AG09319 (cell line): Measurements from ENCODE around the gene RGL1.

Experiments used
- DNase-seq: peaks from one replicate; pipeline ENCODE4 v3.0.0-alpha.2; 2010; ENCODE audit warnings: low read depth; ENCODE audit errors: extremely low read depth
- TF ChIP-seq, protein P1 (sequence below): IDR thresholded peaks from 2 replicates; pipeline ENCODE4 v1.5.1; 2011; ENCODE audit warnings: low read depth, mild to moderate bottlenecking, inconsistent platforms, low read length, moderate library complexity

Gene RGL1

GRCh38 chr1:183962903-183963302 lies 158.0 kb downstream of the RGL1 start:
- no peak for DNase-seq
- TF ChIP-seq, protein P1, sequence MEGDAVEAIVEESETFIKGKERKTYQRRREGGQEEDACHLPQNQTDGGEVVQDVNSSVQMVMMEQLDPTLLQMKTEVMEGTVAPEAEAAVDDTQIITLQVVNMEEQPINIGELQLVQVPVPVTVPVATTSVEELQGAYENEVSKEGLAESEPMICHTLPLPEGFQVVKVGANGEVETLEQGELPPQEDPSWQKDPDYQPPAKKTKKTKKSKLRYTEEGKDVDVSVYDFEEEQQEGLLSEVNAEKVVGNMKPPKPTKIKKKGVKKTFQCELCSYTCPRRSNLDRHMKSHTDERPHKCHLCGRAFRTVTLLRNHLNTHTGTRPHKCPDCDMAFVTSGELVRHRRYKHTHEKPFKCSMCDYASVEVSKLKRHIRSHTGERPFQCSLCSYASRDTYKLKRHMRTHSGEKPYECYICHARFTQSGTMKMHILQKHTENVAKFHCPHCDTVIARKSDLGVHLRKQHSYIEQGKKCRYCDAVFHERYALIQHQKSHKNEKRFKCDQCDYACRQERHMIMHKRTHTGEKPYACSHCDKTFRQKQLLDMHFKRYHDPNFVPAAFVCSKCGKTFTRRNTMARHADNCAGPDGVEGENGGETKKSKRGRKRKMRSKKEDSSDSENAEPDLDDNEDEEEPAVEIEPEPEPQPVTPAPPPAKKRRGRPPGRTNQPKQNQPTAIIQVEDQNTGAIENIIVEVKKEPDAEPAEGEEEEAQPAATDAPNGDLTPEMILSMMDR = no peak

DNA sequence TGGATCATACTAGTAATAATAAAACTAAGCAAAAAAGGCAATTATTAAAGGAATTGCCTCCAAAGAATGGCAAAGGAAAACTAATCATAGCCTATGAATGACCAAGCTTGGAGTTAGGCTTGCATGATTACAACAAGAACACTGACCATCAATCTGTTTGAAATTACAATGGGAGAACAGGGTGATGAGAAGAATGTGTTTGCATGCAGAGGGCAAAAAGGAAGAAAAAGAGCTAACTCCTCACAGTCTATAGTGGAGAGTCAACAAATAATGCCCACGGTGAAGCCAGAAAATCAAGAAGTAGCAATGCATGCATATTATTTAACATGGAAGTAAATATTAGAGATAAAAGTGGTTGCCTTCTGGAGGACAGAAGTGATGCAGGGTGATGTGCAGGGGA lies 160.8 kb downstream of the RGL1 start:
- TF ChIP-seq, protein P1 = no peak
- DNase-seq = no peak

DNA sequence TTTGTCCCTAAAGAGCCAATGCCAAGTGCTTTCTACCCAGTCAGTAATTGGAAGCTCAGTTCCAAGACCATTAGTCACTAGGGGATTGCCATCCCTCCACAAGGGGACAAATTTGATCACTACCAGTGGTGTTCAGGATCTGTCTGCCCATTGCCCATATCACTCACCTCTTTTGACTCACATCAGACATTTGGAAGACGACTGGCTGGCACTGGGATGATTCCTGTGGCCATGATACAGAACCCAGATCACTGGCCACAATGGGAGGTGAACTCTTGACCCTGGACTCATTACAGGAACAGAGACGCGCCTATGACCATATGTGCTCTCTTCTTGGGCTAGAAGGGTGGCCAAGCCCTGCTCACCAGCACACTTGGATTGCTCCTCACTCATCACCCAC lies 161.6 kb downstream of the RGL1 start:
- TF ChIP-seq, protein P1 = no peak
- no peak for DNase-seq

- no peak for DNase-seq
- TF ChIP-seq, protein P1 = no peak
These were observed 163.0 kb downstream of the RGL1 start for GRCh38 chr1:183967914-183968313.

GRCh38 chr1:183968386-183968785 lies 163.5 kb downstream of the RGL1 start:
- DNase-seq = no peak
- TF ChIP-seq, protein P1 = no peak

DNA sequence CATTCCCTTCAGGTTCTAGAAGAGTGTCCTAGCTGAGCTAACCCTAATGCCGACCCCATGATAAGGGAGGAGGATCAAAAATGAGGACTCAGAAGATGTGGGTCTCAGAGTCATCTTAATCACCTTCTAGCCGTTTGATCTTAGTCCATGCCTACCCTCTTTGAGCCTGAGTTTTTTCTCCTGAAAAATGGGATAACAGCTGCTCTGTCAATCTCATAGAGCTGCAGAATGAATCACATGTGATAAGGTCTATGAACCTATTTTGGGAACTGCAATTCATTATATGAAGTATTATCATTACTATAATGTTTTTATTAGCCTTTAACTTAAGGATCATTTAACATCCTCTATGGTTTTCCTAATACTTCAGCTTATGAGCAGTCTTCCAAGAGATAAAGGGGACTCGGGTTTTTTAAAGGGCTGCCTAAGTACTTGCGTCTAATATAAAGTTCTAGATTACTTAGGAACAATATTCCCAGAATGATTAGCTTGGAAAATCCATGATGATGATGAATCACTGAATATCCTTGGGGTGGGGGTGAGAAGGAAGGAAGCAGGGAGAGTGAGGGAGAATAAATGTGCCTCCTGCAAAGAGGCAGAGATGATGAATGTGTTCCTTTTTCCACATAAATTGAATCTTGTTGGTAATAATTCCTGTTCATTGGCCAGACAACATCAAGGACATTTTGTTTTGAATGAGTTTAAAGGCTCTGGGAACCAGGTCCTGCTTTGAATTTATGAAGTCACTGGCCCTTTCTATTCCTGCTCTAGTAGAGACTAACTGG lies 165.8 kb downstream of the RGL1 start:
- TF ChIP-seq, protein P1 = no peak
- no peak for DNase-seq

GRCh38 chr1:183975651-183976050 lies 170.7 kb downstream of the RGL1 start:
- no peak for DNase-seq
- TF ChIP-seq, protein P1 = no peak
